AG09309 (cell line): ENCODE measurements around the gene CFAP65.

ENCODE experiments used
- DNase-seq: peaks from one replicate; pipeline ENCODE4 v3.0.0-alpha.2; 2010; ENCODE audit warnings: low read depth
- H3K4me3 ChIP-seq: 2 replicates; pipeline ENCODE4 v1.5.1; 2011; ENCODE audit warnings: mild to moderate bottlenecking, low read depth, low read length, moderate library complexity; ENCODE audit not compliant: control insufficient read depth
- TF ChIP-seq, protein P1 (sequence below): IDR thresholded peaks from 2 replicates; pipeline ENCODE4 v1.5.1; 2011; ENCODE audit warnings: mild to moderate bottlenecking, low read depth, low read length, inconsistent platforms; ENCODE audit not compliant: insufficient read depth, control insufficient read depth; ENCODE audit errors: missing control alignments

Gene CFAP65

DNA sequence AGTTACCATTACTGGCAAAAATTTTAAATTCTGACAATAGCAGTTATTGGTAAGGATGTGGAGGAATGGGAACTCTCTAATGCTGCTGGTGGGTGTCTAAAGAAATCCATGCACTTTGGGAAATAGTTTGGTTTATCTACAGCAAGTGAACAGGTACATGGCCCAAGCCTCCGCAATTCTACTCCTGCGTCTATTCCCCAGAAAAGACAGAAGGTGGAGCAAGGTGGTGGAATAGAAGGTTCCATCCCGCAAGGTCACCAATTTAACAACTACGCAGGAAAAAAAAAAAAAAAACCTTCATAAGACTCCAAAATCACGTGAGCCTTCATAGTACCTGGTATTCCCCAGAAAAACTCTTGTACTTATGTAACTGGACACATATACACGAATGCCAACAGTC lies 6.5 kb downstream of the CFAP65 start:
- TF ChIP-seq, protein P1, sequence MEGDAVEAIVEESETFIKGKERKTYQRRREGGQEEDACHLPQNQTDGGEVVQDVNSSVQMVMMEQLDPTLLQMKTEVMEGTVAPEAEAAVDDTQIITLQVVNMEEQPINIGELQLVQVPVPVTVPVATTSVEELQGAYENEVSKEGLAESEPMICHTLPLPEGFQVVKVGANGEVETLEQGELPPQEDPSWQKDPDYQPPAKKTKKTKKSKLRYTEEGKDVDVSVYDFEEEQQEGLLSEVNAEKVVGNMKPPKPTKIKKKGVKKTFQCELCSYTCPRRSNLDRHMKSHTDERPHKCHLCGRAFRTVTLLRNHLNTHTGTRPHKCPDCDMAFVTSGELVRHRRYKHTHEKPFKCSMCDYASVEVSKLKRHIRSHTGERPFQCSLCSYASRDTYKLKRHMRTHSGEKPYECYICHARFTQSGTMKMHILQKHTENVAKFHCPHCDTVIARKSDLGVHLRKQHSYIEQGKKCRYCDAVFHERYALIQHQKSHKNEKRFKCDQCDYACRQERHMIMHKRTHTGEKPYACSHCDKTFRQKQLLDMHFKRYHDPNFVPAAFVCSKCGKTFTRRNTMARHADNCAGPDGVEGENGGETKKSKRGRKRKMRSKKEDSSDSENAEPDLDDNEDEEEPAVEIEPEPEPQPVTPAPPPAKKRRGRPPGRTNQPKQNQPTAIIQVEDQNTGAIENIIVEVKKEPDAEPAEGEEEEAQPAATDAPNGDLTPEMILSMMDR = no peak
- no peak overlapping the region for H3K4me3 ChIP-seq
- DNase-seq = no peak

- H3K4me3 ChIP-seq = no peak overlapping the region
- TF ChIP-seq, protein P1 = no peak
- DNase-seq = no peak
Observed at GRCh38 chr2:219032051-219032745, 9.1 kb downstream of the CFAP65 start.

DNA sequence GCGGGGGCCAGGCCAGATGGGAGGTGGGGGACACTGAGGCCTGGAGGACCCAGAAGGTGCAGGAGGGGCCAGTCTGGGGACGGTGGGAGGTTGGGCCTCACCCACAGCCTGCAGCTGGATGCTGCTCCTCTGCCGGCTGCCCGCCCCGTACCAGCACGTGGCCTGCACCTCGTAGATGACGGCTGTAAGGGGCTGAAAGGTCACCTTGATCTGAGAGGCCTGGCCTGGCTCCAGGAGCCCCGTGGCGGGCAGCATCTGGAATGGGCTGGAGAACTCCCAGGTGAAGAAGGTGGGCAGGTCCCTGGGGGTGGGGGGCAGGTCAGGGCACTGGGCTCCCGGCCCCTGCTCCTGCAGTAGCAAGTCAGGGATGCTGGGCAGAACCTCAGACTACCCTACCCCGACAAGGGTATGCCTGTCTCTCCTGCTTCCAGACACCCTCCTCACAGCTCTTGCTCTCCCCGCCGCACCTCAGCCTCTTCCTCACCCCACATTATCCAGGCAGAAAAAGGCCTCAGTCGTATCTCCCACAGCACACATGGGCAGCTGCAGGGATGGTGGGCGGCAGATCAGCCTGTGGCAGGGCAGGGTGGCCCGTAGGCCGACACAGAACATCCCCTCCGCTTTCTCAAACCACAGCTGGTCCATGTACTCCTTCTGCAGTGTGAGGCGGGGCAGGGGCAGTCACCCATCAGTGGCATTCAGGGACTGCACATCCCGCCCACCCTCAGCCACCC lies 10.1 kb downstream of the CFAP65 start:
- TF ChIP-seq, protein P1 = no peak
- no peak for DNase-seq
- no peak overlapping the region for H3K4me3 ChIP-seq

GRCh38 chr2:219030177-219030940 lies 11.0 kb downstream of the CFAP65 start:
- H3K4me3 ChIP-seq = no peak overlapping the region
- TF ChIP-seq, protein P1 = no peak
- DNase-seq = no peak

DNA sequence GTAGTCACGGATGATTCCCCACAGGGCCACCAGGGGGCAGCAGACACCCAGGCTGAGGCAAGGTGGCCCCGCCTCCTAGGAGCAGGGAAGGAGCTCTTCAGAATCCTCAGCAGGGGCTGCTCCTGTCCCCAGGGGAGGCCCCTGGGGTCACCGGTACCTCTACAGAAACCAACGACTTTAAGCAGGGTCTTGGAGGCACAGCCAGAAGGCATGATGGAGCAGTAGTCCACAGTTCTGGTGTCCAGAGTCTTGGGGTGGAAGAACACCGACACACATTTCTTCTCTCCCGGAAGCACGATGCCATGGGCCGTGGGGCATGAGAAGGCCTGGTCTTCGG lies 11.5 kb downstream of the CFAP65 start:
- H3K4me3 ChIP-seq = no peak overlapping the region
- peak; percentile 11 for DNase-seq
- TF ChIP-seq, protein P1 = peak; percentile 93

- H3K4me3 ChIP-seq = no peak overlapping the region
- TF ChIP-seq, protein P1 = no peak
Observed at GRCh38 chr2:219028996-219029828, 12.1 kb downstream of the CFAP65 start.

More at GRCh38 chr2:219028996-219029828, 12.1 kb downstream of the CFAP65 start:
- no peak for DNase-seq
